CD14-positive monocyte (primary cell): ENCODE results near the gene UNC5C. TPM values are rescaled to one million over a fixed set of nuclear protein-coding genes. Genes with fewer than 3 reads are reported as not detected.

Experiments
- DNase-seq, 3 donors: peaks; one replicate each; pipeline ENCODE4 v3.0.0-alpha.2; 2011 to 2022
- H2AFZ ChIP-seq: 2 replicates; pipeline ENCODE4 v1.6.0; 2012; ENCODE audit warnings: mild to moderate bottlenecking, low read depth, low read length, inconsistent platforms; ENCODE audit not compliant: insufficient read depth, poor library complexity, severe bottlenecking
- H3K27ac ChIP-seq, 2 donors: 1 replicate in 1 of 2; 2 replicates in 1 of 2; pipeline ENCODE4 v1.5.1; 2012 to 2013; ENCODE audit warnings: low read length in 2 of 2, control low read depth in 1 of 2, inconsistent platforms in 1 of 2, low read depth in 1 of 2, mild to moderate bottlenecking in 1 of 2
- H3K27me3 ChIP-seq, 2 donors: one replicate each; pipeline versions ENCODE4 v1.6.0 to v1.6.1; 2011 to 2013; ENCODE audit warnings: low read length in 2 of 2; ENCODE audit not compliant: control insufficient read depth in 2 of 2, insufficient read depth in 2 of 2
- H3K36me3 ChIP-seq, 2 donors: replicated peaks in 1 of 2; 1 replicate in 1 of 2; 2 replicates in 1 of 2; pipeline versions ENCODE4 v1.5.1 to v1.6.1; 2012 to 2013; ENCODE audit warnings: low read length in 2 of 2, control low read depth in 1 of 2, inconsistent platforms in 1 of 2, mild to moderate bottlenecking in 1 of 2; ENCODE audit not compliant: insufficient read depth in 2 of 2, control insufficient read depth in 1 of 2
- H3K4me1 ChIP-seq, 2 donors: 1 replicate in 1 of 2; 2 replicates in 1 of 2; pipeline versions ENCODE4 v1.5.1 to v1.6.1; 2012 to 2013; ENCODE audit warnings: low read length in 2 of 2, control low read depth in 1 of 2, inconsistent platforms in 1 of 2, mild to moderate bottlenecking in 1 of 2, moderate library complexity in 1 of 2; ENCODE audit not compliant: insufficient read depth in 2 of 2, control insufficient read depth in 1 of 2
- H3K4me2 ChIP-seq: replicated peaks from 2 replicates; pipeline ENCODE3; 2012; ENCODE audit warnings: low read length, moderate library complexity, mild to moderate bottlenecking; ENCODE audit not compliant: poor library complexity, severe bottlenecking; ENCODE audit errors: extremely low read depth
- H3K4me3 ChIP-seq, 3 experiments: fragments of 200-600 bp in 1 of 3; sonication (generic) in 1 of 3; replicated peaks in 1 of 3; 1 replicate in 2 of 3; 2 replicates in 1 of 3; pipeline ENCODE4 v1.5.1; 2011 to 2013; ENCODE audit warnings: low read length in 3 of 3, mild to moderate bottlenecking in 3 of 3, control low read depth in 2 of 3, low read depth in 2 of 3, inconsistent platforms in 1 of 3, moderate library complexity in 1 of 3
- H3K79me2 ChIP-seq: 2 replicates; pipeline ENCODE4 v1.6.0; 2012; ENCODE audit warnings: mild to moderate bottlenecking, control low read depth, inconsistent platforms, low read length, moderate library complexity; ENCODE audit not compliant: insufficient read depth
- H3K9ac ChIP-seq: 2 replicates; pipeline ENCODE4 v1.6.0; 2017; ENCODE audit warnings: low read length, mild to moderate bottlenecking; ENCODE audit not compliant: insufficient read depth, poor library complexity, severe bottlenecking
- H3K9me3 ChIP-seq, 2 donors: replicated peaks in 1 of 2; 1 replicate in 1 of 2; 2 replicates in 1 of 2; pipeline versions ENCODE4 v1.5.1 to v1.6.1; 2012 to 2013; ENCODE audit warnings: low read length in 2 of 2, control low read depth in 1 of 2; ENCODE audit not compliant: control insufficient read depth in 1 of 2, insufficient read depth in 1 of 2
- H4K20me1 ChIP-seq: 2 replicates; pipeline ENCODE4 v1.6.0; 2012; ENCODE audit warnings: mild to moderate bottlenecking, low read length, control low read depth, moderate library complexity; ENCODE audit not compliant: insufficient read depth
- H3K27ac Mint-ChIP-seq, 7 donors: one replicate each; pipeline ENCODE4 v1.8.0; 2020; ENCODE audit warnings: mild to moderate bottlenecking in 7 of 7, mixed read lengths in 7 of 7, moderate library complexity in 6 of 7, inconsistent platforms in 2 of 7
- H3K27me3 Mint-ChIP-seq, 3 donors: one replicate each; pipeline ENCODE4 v1.8.0; 2021 to 2022; ENCODE audit warnings: low read depth in 3 of 3, mild to moderate bottlenecking in 3 of 3, mixed read lengths in 3 of 3, moderate library complexity in 3 of 3, inconsistent platforms in 1 of 3
- H3K36me3 Mint-ChIP-seq, 2 donors: one replicate each; pipeline ENCODE4 v1.8.0; 2020; ENCODE audit warnings: mixed read lengths in 2 of 2, inconsistent platforms in 1 of 2, mild to moderate bottlenecking in 1 of 2
- H3K4me1 Mint-ChIP-seq: one replicate; pipeline ENCODE4 v1.8.0; 2020; ENCODE audit warnings: mild to moderate bottlenecking, mixed read lengths
- H3K4me3 Mint-ChIP-seq, 2 donors: one replicate each; pipeline ENCODE4 v1.8.0; 2020; ENCODE audit warnings: mild to moderate bottlenecking in 2 of 2, mixed read lengths in 2 of 2, moderate library complexity in 1 of 2
- H3K9me3 Mint-ChIP-seq, 7 donors: one replicate each; pipeline ENCODE4 v1.8.0; 2020 to 2022; ENCODE audit warnings: mixed read lengths in 7 of 7, mild to moderate bottlenecking in 6 of 7, moderate library complexity in 6 of 7, inconsistent platforms in 2 of 7
- WGBS: methylation state at CpG from one replicate; pipeline ENCODE4 v1.1.5; 2013; ENCODE audit warnings: missing lambda C conversion rate; ENCODE audit not compliant: insufficient coverage; 5-methylcytosine and 5-hydroxymethylcytosine counted together
- intact Hi-C, 2 donors: fragments of 100-400 bp; cut with micrococcal nuclease; formaldehyde crosslinking; loops; one replicate each; pipeline versions ENCODE4 v1.15.0 to v1.15.1; 2023
- polyA plus RNA-seq, 3 donors: library from polyadenylated mRNA; depleted of rRNA in 1 of 3; unstranded in 2 of 3; stranded (reverse) in 1 of 3; fragments of 300-500 nt in 2 of 3; fragments of >200 nt in 1 of 3; fragmentation: Illumina TruSeq in 2 of 3; gene quantifications; 1 replicate in 2 of 3; 2 replicates in 1 of 3; pipeline ENCODE4 v1.2.3, GENCODE V29; 2012 to 2021
- TF ChIP-seq, protein P1 (sequence below): fragments of 200-600 bp; IDR thresholded peaks from one replicate; pipeline ENCODE4 v1.8.0; 2022; ENCODE audit warnings: antibody characterized with exemption, mild to moderate bottlenecking

The UNC5C gene
- polyA plus RNA-seq, 3 donors: 0.03 TPM; not detected in 2

DNA sequence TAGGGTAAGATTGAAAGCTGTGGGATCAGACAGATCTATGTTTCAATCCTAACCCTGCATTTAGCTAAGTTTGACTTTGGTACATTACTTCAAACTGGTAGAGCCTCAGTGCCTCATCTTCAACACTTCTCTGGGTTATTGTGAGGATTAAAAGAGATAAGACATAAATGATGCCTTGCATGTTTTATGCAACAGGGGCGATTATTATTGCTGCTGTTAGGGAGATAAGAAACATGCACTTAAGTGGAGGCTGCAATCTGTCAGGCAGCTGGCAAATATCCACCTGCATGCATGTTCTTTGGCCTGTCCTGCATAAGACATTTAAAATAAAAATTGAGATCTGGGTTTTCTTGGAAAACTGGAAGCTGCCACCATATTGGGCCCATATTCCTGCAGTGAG lies 24.6 kb downstream of the UNC5C start:
- intact Hi-C loops: no loop called here
- Mint-ChIP-seq H3K9me3 (peaks cover 0 to 5% (median 0%) of the 10 kb centered on the region in 7 donors), H3K36me3 (no peaks in the 10 kb centered on the region), H3K4me3 (no peak overlapping the region), H3K4me1 (peaks cover 25% of the 10 kb centered on the region), H3K27me3 (peaks cover 0 to 2% (median 0%) of the 10 kb centered on the region in 3 donors), H3K27ac (no peak overlapping the region)
- no peak overlapping the region for H3K4me3 ChIP-seq
- H3K9ac ChIP-seq: no peak overlapping the region
- no peaks in the 10 kb centered on the region for H3K9me3 ChIP-seq
- no peaks in the 10 kb centered on the region for H3K27me3 ChIP-seq
- H3K36me3 ChIP-seq: no peaks in the 10 kb centered on the region
- peaks cover 19 to 24% of the 10 kb centered on the region in 2 donors for H3K4me1 ChIP-seq
- H3K4me2 ChIP-seq: no peak overlapping the region
- DNase-seq: no peak
- WGBS: 86% methylated on average over 1 of the region's 1 CpG
- no peaks in the 10 kb centered on the region for H4K20me1 ChIP-seq
- H3K27ac ChIP-seq: no peak overlapping the region
- no peak overlapping the region for H2AFZ ChIP-seq
- TF ChIP-seq, protein P1, sequence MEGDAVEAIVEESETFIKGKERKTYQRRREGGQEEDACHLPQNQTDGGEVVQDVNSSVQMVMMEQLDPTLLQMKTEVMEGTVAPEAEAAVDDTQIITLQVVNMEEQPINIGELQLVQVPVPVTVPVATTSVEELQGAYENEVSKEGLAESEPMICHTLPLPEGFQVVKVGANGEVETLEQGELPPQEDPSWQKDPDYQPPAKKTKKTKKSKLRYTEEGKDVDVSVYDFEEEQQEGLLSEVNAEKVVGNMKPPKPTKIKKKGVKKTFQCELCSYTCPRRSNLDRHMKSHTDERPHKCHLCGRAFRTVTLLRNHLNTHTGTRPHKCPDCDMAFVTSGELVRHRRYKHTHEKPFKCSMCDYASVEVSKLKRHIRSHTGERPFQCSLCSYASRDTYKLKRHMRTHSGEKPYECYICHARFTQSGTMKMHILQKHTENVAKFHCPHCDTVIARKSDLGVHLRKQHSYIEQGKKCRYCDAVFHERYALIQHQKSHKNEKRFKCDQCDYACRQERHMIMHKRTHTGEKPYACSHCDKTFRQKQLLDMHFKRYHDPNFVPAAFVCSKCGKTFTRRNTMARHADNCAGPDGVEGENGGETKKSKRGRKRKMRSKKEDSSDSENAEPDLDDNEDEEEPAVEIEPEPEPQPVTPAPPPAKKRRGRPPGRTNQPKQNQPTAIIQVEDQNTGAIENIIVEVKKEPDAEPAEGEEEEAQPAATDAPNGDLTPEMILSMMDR: no peak
- no peaks in the 10 kb centered on the region for H3K79me2 ChIP-seq

DNA sequence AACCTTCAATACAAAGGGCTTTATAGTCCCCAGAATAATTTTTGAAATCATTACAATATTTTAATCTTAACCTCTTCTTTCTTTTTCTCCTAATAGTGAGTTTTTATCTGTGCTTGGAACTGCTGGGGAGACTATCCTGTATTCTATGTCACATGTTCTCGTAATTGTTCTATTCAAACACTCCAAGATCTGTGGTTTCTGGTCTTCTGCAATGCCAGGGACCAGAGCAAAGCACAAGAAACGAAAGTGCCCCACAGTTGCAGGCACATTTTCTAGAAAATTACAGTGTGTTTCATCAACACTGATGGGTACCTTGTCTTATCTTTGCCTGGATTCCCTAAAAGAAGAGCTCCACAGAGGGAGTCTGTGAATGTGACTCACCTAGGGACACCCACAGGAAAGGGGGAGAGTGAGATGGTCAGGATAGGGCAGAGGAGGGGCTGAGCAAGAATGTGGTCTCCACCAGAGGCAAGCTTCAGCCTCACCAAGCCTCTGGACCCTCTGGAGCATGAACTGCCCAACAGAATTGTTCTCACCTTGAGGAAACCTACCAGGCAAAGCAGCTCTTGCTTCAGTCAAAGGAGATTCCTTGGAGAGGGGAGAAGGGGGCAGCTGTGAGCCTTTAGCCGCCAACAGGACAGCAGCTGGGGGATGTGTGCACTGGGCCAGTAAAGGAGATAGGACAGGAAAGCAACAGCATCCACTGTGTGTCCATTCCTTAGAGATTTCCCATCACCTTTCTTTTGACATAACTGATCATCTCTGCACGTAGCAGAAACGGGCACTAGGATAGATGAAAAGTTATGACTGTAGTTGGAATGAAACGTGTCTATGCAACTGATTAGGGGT lies 25.9 kb downstream of the UNC5C start:
- Mint-ChIP-seq H3K36me3 (no peaks in the 10 kb centered on the region), H3K4me1 (peaks cover 25% of the 10 kb centered on the region), H3K27ac (peak overlapping the region in 2 of 7 donors; percentile 68 to 83), H3K27me3 (no peaks in the 10 kb centered on the region), H3K9me3 (peaks cover 0 to 5% (median 0%) of the 10 kb centered on the region in 7 donors), H3K4me3 (no peak overlapping the region)
- intact Hi-C loops: no loop called here
- DNase-seq: peak in 2 of 3 donors; percentile 7 to 23
- Histone ChIP-seq H3K4me3 (peak overlapping the region in 1 of 3 experiments; percentile 21), H3K79me2 (no peaks in the 10 kb centered on the region), H4K20me1 (no peaks in the 10 kb centered on the region), H3K9ac (no peak overlapping the region), H3K4me2 (peak overlapping the region; percentile 17), H3K9me3 (no peaks in the 10 kb centered on the region), H2AFZ (peak overlapping the region; percentile 46), H3K27me3 (no peaks in the 10 kb centered on the region), H3K36me3 (no peaks in the 10 kb centered on the region), H3K4me1 (peaks cover 19 to 24% of the 10 kb centered on the region in 2 donors), H3K27ac (peak overlapping the region; percentile 38 to 52)
- 43% methylated on average over 2 of the region's 6 CpGs for WGBS
- TF ChIP-seq, protein P1: no peak
